ENCODE measurements around the gene ATP12A. TPM values are rescaled to one million over a fixed set of nuclear protein-coding genes. Genes with fewer than 3 reads are reported as not detected.
A peak's percentile ranks its signal among the peaks of the same experiment; 100 is the strongest.

ATP12A gene
- total RNA-seq (not detected), polyA plus RNA-seq (not detected)
- long read RNA-seq, donor 1, result 0 reads
- long read RNA-seq, donor 2, result 0 reads

DNA sequence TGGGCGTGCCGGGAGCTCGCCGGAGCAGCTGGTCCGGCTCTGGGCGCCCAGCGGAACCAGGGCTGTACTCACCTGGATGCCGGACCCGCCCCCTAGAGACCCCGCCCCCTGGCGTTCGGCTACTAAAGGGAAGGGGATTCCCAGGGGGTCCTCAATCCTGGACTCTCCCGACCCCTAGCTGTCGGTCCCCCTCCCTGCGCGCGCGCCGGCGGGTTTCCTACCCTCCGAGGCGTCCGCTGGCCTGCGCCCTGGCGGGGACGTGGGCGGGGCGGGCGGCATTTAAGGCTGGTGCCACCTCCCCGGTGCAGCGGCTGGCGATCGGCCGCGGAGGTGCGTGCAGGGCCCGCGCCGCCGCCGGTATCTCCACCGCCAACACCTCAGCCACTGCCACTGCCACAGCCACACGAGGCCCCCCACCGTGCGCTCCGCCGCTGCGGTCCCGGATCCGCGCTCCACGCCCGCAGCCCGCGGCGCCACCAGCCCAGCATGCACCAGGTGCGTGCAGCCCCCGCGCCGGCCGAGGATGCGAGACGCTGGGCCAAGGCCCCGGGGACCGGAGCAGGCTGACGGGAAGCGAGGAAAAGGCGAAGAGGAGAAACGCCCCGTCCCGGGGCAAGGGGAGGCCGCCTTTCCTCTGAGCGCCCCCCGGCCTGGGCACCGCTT lies at the start of gene ATP12A:
Gene ATP12A, plus strand, starts transcription at position 151 of the 663 bp plus-strand sequence. Its CDS starts 336 bp downstream, at position 487.
- H3K9me3 ChIP-seq, result no peaks in the 10 kb centered on the region
- intact Hi-C loops (cut with DNase I), result no loop called here
- H3K4me3 ChIP-seq, result peak within 1 kb of the TSS; percentile 38
- H3K27me3 ChIP-seq (ENCODE audit: insufficient read depth in 3 of 3, low read length in 2 of 3), result peaks cover 0 to 48% (median 12%) of the 10 kb centered on the region in 3 donors
- TF ChIP-seq, protein P1, sequence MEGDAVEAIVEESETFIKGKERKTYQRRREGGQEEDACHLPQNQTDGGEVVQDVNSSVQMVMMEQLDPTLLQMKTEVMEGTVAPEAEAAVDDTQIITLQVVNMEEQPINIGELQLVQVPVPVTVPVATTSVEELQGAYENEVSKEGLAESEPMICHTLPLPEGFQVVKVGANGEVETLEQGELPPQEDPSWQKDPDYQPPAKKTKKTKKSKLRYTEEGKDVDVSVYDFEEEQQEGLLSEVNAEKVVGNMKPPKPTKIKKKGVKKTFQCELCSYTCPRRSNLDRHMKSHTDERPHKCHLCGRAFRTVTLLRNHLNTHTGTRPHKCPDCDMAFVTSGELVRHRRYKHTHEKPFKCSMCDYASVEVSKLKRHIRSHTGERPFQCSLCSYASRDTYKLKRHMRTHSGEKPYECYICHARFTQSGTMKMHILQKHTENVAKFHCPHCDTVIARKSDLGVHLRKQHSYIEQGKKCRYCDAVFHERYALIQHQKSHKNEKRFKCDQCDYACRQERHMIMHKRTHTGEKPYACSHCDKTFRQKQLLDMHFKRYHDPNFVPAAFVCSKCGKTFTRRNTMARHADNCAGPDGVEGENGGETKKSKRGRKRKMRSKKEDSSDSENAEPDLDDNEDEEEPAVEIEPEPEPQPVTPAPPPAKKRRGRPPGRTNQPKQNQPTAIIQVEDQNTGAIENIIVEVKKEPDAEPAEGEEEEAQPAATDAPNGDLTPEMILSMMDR (IDR thresholded peaks at IDR 0.05), result no peak
- no peaks in the 10 kb centered on the region for H3K36me3 ChIP-seq (ENCODE audit: insufficient read depth in 1 of 2, low read depth in 1 of 2)
- no peak for DNase-seq
- H3K4me1 ChIP-seq, result no peaks in the 10 kb centered on the region
- H3K27ac ChIP-seq, result no peak within 1 kb of the TSS
- 1% methylated on average over 44 to 75 of the region's 75 CpGs for WGBS, 3 donors
- ATAC-seq, result no peak

DNA sequence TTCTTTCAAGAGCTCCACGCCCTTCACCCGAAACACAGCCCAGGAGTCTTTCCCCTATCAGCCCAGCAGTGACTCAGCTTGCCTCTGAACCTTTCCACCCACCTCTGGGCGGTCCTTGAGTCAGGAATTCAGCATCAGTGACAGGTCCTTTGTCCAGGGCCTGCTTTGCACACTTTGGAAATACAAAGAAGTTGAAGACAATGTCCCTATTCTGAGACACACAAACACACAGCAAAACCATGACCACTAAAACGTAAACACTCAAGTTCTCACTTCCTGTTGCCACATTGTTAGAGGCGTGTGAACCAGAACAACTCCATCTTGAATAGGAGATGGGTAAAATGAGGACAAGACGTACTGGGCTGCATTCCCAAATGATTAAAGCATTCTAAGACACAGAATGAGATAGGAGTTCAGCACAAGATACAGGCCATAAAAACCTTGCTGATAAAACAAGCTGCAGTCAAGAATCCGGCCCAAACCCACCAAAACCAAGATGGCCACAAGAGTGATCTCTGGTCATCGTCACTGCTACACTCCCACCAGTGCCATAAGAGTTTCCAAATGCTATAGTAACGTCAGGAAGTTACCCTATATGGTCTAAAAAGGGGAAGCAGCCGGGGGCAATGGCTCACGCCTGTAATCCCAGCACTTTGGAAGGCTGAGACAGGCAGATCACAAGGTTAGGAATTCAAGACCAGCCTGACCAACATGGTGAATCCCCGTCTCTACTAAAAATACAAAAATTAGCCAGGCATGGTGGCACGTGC lies 49.2 kb upstream of the ATP12A start:
- Histone ChIP-seq H3K9me3 (no peaks in the 10 kb centered on the region), H3K27ac (no peak overlapping the region), H3K4me1 (no peaks in the 10 kb centered on the region), H3K4me3 (no peak overlapping the region), H3K36me3 (ENCODE audit: insufficient read depth in 1 of 2, low read depth in 1 of 2) (no peaks in the 10 kb centered on the region), H3K27me3 (ENCODE audit: insufficient read depth in 3 of 3, low read length in 2 of 3) (no peaks in the 10 kb centered on the region)
- intact Hi-C loops (cut with DNase I), result no loop called here
- ATAC-seq, result no peak
- 83 to 87% (median 85%) methylated on average over 13 of the region's 13 CpGs for WGBS, 3 donors
- TF ChIP-seq, protein P1 (IDR thresholded peaks at IDR 0.05), result no peak
- no peak for DNase-seq

DNA sequence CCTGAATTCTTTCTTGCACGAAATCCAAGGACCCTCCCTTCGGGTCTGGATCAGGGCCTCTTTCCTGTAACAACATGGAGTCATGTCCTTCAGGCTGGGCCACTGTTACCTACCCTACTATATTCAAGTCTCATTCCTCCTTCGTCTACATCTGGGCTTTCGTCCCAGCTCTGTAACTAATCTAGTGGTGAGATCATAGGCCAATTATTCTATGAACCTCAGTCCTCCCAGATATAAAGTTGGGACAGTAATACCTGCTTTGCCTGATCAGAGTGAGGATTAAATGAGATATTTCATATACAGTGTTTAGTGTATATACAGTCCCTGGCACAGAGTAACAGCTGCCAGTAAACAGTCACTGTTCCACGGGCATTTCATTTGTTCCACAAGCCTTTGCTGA lies 48.3 kb upstream of the ATP12A start:
- Histone ChIP-seq H3K27ac (no peak overlapping the region), H3K9me3 (no peaks in the 10 kb centered on the region), H3K4me3 (no peak overlapping the region), H3K4me1 (no peaks in the 10 kb centered on the region), H3K36me3 (ENCODE audit: insufficient read depth in 1 of 2, low read depth in 1 of 2) (no peaks in the 10 kb centered on the region), H3K27me3 (ENCODE audit: insufficient read depth in 3 of 3, low read length in 2 of 3) (no peaks in the 10 kb centered on the region)
- 48 to 64% (median 48%) methylated on average over 5 of the region's 5 CpGs for WGBS, 3 donors
- TF ChIP-seq, protein P1 (IDR thresholded peaks at IDR 0.05), result no peak
- intact Hi-C loops (cut with DNase I), result no loop called here
- DNase-seq, result no peak
- peak in 1 of 4 donors; percentile 36 for ATAC-seq

DNA sequence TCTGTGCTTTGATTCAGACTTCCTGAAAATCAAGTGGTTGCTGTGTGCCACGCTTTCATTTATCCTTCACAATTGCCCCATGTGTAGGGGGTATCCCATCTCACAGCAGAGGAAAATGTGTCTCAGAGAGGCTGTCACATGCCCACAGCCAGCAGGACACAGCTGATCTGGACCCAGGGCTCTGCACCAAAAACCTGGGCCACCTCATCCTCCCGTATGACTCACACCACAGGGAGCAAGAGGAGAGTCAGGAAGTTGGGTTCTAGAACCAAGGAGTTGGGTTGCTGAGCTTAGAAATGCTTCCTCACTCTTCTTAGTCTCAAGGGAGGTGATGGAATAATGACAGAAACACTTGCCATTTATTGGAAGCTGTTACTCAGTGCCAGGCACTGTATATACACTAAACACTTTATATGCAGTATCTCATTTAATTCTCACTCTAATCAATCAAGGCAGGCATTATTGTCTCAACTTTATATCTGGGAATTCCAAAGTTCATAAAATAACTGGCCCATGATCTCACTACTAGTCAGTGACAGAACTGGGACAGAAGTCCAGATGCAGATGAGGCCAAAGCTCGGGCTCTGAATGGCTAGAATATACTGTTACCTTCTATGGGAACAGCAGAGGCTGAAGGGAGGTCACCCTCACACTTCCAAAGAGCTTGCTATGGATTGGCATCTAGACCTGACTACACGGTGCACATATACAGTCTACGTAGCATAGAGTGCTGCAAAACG lies 47.7 kb upstream of the ATP12A start:
- intact Hi-C loops (cut with DNase I), result loop anchor here in 1 of 2 donors (1.0 kb wide), 1 partner anchor 62 kb away; no protein-coding TSS in a partner anchor
- DNase-seq, result no peak
- 73 to 81% (median 80%) methylated on average over 6 of the region's 6 CpGs for WGBS, 3 donors

More for the DNA sequence above, 47.7 kb upstream of the ATP12A start:
- no peaks in the 10 kb centered on the region for H3K4me1 ChIP-seq
- H3K9me3 ChIP-seq, result no peaks in the 10 kb centered on the region
- H3K4me3 ChIP-seq, result no peak overlapping the region
- TF ChIP-seq, protein P1 (IDR thresholded peaks at IDR 0.05), result no peak
- H3K27ac ChIP-seq, result no peak overlapping the region
- ATAC-seq, result no peak
- H3K27me3 ChIP-seq (ENCODE audit: insufficient read depth in 3 of 3, low read length in 2 of 3), result no peaks in the 10 kb centered on the region
- H3K36me3 ChIP-seq (ENCODE audit: insufficient read depth in 1 of 2, low read depth in 1 of 2), result no peaks in the 10 kb centered on the region

Measured in psoas muscle (tissue), 8 donors.